ENCODE results near the gene TUBGCP2.

DNA sequence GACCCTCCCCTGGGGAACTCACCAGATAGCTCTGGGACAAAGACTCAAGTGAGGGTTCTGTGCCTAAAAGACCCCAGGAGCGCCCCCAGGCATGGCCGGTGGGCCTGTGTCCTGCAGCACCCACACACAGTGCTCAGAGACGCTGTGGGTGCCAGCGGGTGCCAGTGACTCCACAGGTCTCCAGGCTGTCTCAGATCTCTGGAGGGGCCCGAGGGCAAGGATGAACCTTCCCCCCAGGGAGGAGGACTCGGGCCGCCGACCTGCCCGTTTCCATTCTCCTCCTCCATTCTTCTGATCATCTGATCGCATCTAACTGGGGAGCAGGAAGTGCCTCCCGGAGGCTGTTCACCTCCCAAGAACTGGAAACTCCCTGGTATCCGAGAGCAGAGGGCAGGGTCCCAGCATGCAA, 33.0 kb downstream of the TUBGCP2 start:
- TF ChIP-seq, protein P1, sequence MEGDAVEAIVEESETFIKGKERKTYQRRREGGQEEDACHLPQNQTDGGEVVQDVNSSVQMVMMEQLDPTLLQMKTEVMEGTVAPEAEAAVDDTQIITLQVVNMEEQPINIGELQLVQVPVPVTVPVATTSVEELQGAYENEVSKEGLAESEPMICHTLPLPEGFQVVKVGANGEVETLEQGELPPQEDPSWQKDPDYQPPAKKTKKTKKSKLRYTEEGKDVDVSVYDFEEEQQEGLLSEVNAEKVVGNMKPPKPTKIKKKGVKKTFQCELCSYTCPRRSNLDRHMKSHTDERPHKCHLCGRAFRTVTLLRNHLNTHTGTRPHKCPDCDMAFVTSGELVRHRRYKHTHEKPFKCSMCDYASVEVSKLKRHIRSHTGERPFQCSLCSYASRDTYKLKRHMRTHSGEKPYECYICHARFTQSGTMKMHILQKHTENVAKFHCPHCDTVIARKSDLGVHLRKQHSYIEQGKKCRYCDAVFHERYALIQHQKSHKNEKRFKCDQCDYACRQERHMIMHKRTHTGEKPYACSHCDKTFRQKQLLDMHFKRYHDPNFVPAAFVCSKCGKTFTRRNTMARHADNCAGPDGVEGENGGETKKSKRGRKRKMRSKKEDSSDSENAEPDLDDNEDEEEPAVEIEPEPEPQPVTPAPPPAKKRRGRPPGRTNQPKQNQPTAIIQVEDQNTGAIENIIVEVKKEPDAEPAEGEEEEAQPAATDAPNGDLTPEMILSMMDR (IDR thresholded peaks at IDR 0.05): no peak
- TF ChIP-seq POLR2AphosphoS5 (IDR thresholded peaks at IDR 0.05; ENCODE audit: low read depth, low read length) (no peak), SIN3A (IDR thresholded peaks at IDR 0.05; ENCODE audit: borderline replicate concordance, insufficient read depth, low read depth, low read length) (no peak), TCF7L2 (IDR thresholded peaks at IDR 0.05; ENCODE audit: low read depth, low read length) (no peak)
- TF ChIP-seq, protein P2, sequence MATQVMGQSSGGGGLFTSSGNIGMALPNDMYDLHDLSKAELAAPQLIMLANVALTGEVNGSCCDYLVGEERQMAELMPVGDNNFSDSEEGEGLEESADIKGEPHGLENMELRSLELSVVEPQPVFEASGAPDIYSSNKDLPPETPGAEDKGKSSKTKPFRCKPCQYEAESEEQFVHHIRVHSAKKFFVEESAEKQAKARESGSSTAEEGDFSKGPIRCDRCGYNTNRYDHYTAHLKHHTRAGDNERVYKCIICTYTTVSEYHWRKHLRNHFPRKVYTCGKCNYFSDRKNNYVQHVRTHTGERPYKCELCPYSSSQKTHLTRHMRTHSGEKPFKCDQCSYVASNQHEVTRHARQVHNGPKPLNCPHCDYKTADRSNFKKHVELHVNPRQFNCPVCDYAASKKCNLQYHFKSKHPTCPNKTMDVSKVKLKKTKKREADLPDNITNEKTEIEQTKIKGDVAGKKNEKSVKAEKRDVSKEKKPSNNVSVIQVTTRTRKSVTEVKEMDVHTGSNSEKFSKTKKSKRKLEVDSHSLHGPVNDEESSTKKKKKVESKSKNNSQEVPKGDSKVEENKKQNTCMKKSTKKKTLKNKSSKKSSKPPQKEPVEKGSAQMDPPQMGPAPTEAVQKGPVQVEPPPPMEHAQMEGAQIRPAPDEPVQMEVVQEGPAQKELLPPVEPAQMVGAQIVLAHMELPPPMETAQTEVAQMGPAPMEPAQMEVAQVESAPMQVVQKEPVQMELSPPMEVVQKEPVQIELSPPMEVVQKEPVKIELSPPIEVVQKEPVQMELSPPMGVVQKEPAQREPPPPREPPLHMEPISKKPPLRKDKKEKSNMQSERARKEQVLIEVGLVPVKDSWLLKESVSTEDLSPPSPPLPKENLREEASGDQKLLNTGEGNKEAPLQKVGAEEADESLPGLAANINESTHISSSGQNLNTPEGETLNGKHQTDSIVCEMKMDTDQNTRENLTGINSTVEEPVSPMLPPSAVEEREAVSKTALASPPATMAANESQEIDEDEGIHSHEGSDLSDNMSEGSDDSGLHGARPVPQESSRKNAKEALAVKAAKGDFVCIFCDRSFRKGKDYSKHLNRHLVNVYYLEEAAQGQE (IDR thresholded peaks at IDR 0.05; ENCODE audit: insufficient read depth in 1 of 2, low read depth in 2 of 2, low read length in 1 of 2): no peak
